Activated CD8-positive, alpha-beta memory T cell treated with anti-CD3 and anti-CD28 coated beads, Interleukin-2, amount 50 U/mL, for 24 hours (primary cell): Measurements from ENCODE around the gene TCTN3.
"Not testable (repeated sequence)": the region's sequence is repeated elsewhere in the genome, so short reads cannot be mapped to it uniquely, and the experiment has no call there.

Experiments
- DNase-seq: peaks from one replicate; pipeline ENCODE4 v3.0.0-alpha.2; 2020; ENCODE audit errors: extremely low read depth

Gene TCTN3, protein sequence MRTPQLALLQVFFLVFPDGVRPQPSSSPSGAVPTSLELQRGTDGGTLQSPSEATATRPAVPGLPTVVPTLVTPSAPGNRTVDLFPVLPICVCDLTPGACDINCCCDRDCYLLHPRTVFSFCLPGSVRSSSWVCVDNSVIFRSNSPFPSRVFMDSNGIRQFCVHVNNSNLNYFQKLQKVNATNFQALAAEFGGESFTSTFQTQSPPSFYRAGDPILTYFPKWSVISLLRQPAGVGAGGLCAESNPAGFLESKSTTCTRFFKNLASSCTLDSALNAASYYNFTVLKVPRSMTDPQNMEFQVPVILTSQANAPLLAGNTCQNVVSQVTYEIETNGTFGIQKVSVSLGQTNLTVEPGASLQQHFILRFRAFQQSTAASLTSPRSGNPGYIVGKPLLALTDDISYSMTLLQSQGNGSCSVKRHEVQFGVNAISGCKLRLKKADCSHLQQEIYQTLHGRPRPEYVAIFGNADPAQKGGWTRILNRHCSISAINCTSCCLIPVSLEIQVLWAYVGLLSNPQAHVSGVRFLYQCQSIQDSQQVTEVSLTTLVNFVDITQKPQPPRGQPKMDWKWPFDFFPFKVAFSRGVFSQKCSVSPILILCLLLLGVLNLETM

DNA sequence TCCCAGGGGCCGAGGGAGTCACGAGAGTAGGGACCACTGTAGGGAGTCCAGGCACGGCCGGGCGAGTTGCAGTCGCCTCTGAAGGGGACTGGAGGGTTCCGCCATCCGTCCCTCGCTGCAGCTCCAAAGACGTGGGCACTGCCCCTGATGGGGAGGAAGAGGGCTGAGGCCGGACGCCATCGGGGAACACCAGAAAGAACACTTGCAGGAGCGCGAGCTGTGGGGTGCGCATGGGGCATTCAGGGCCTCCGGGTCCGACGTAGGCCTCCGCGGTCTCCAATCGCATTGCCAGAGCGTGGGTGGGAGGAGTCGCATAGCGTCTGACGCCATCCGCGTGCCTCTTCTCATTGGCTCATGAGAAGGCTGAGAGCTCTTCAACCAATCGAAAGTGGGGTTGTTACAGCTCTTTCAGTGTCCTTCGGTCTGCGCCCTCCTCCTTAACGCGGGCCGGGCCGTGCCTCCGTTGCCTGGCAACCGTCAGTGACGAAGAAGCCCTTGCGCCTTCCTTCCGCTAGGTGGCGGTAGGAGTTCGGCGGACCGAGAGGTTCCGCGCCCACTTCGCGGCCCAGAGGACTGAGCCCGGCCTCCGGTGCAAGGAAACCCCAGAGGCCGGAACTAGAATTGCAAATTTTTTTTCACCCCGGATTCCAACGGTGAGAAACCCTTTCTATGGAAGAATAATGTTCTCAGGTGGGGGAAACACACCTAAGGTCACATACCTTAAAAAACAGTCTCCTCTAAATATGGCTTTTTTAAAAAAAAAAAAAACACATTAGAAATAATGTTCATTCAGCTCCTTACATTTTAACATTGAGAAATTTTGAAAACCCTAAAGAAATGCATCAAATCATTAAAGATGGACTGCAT is at the start of gene TCTN3:
TSS of gene TCTN3 (minus strand) at position 260 of the 867 bp plus-strand sequence. CDS start at position 232, 28 bp downstream.
- peak; percentile 92 for DNase-seq

DNA sequence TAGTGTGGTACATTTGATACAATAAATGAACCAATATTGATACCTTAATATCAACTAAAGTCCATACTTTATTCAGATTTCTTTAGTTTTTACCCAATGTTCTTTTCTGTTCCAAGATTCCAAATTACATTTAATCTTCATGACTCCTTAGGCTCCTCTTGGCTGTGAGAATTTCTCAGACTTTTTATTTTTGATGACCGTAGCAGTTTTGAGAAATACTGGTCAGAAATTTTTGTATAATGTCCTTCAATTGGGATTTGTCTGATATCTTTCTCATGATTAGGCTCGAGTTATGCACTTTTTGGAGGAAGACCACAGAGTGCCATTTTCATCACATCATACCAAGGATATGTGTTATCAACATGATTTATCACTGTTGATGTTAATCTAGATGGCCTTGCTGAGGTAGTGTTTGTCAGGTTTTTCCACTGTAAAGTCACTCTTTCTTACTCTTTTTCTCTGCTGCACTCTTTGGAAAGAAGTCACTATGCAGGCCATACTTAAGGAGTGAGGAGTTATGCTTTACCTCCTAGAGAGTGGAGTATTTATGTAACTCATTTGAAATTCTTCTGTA is 49.3 kb upstream of the TCTN3 start:
- no peak for DNase-seq

DNA sequence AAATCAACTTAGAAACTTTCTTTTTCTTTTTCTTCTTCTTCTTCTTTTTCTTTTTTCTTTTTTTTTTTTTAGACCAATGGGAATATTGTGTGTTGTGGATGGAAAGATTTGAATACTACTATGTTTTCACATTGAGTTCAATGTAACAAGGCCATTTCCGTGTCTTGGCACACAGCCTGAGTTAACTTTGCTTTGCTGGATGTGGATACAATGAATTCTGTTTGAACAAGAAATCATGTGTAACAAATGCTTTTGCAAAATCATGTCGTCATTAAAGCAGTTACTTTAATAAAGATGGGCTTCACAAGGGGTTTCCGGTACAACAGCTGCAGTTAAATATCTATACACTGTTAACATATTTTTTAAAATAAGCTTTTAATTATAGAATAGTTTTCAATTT is 48.8 kb upstream of the TCTN3 start:
- DNase-seq, result no peak

DNA sequence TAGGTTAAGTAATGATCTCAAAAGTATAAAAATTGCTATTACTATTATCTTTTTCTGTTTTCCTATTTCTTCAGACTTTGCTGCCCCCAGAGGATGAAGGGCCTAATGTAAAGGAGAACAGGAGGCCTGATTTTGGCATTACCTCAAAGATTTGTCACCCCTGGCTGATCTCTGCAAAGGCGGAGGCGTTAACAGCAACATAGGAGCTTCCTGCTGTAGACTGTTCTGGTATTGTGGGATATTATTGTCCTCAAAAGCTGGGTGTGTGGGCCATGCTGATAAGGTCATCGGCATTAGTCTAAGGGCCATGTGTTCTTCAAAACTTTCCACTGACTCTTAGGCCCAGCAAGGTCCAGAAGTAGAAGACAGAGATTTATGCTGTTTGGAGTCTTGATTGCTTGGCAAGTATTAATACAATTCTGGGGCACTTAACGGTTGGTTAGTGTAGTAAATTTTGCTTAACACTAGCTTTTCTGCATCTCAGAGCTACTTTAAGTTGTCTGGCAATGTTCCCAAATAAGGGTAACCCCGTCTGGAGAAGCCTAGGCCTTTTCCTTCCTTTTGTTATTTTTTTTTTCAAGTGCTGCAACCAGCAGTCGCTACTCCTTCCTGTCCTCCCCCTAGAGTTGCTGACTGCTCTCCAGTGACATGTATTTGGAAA is 48.2 kb upstream of the TCTN3 start:
- DNase-seq, result no peak

DNA sequence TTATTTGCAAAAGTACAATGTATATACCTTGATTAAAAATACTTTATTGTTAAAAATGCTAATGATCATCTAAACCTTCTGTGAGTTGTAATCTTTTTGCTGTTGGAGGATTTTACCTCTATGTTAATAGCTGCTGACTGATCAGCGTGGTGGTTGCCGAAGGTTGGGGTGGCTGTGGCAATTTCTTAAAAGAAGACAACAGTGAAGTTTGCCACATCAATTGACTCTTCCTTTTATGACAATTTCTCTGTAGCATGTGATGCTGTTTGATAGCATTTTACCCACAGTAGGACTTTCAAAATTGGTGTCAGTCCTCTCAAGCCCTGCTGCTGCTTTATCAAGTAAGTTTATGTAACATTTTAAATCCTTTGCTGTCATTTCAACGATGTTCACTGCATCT is 45.3 kb upstream of the TCTN3 start:
- DNase-seq, result no peak

DNA sequence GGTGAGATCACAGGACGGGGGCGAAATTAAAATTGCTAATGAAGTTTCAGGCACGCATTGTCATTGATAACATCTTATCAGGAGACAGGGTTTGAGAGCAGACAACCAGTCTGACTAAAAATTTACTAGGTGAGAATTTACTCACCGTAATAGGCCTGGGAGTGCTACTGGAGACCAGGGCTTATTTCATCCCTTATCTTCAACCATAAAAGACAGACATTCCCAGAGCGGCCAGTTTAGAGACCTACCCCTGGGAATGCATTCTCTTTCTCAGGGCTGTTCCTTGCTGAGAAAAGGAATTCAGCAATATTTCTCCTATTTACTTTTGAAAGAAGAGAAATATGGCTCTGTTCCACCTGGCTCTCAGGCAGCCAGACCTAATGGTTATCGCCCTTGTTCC is 39.2 kb upstream of the TCTN3 start:
- not testable (repeated sequence) for DNase-seq

DNA sequence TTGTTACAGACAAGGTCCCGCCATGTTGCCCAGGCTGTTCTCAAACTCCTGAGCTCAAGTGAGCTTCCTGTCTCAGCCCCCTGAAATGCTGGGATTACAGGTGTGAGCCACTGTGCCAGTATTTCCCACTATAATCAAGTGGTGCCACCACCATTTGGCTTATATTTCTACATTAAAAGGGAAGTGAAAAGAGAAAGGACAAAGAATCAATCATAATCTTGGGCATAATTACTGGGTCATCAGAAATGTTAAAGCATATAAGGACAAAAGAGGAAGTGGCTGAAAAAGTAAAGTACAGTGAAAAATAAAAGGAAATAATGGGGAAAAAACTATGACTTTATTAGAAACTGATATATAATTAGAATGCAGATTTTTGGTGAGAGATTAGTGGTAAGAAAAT is 36.5 kb upstream of the TCTN3 start:
- DNase-seq, result no peak

DNA sequence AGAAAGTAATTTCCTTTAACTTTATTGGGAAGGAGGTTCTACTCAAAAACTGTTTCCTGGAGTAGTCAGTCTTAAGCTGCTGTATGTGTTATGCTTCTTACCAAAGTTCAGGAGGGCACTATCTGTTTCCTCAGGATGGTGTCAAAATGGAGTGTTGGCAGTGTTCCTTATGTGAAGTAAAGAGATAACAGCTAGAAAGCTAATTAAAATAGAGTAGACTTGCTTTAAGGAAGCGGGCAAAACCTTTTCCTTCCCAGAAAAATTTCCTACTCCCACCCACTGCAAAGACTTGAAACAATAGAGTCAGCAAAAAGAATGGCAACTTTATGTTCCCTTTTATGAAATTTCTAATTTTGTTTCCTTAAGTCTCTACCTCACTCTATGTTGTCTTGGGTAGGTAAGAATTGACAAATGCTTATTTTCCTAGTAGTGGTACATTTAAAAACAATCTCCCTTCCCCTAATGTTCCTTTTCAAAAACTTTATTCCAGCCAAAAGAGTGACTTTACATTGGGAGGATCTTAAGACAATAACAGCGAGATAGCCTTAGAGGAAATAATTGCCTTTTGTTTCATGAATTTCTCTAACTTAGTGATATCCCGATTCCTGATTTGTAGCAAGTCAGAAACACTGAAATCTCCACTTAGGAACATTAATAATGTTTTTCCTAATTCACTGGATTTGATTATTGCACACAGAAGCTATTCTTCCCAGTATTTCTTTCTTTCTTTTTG is 35.8 kb upstream of the TCTN3 start:
- DNase-seq, result no peak

DNA sequence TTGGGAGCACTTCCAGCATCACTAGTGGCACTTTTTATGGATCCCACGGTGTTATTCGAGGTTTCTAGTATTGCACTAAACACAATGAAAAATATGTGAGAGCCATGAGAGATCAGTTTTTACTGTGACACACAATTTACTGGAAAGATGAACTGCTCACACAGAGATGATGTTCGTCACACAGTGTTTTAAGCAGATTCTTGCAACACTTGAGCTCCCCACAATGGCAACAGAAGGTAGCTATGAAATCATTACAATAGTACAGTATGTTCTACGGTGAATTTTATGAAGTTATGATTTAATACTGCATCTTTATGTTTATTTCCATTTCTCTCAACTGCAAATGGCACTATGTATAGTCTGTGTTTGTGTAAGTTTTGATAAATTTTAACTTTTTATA is 34.8 kb upstream of the TCTN3 start:
- no peak for DNase-seq

DNA sequence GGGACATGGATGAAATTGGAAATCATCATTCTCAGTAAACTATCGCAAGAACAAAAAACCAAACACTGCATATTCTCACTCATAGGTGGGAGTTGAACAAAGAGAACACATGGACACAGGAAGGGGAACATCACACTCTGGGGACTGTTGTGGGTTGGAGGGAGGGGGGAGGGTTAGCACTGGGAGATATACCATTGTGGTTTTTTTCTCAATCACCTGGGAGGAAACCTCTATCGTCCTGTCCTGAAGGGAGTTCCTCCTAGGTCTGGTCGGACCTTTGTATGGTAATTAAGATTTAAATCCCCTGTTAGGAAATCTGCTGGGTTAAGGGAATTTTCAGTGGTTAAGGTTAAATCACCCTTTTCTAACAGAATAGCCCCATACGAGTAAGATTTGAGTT is 28.8 kb upstream of the TCTN3 start:
- DNase-seq, result not testable (repeated sequence)

DNA sequence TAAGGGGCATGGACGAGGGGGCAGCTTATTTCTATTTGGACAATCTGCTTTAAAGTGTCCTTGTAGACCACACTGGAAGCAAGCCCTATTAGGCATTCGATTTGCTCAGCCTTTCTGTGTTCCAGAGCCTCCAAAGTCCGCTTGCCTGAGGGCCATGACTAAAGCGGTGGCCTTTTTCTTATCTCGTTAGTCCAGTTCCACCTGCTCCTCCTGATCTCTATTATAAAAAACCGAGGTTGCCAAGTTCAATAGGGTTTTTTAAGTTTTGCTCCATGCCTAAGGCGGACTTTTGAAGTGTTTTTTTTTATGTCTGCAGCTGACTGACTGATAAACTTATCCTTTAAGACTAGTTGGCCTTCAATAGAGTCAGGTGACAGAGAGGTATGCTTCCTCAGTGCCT is 27.0 kb upstream of the TCTN3 start:
- not testable (repeated sequence) for DNase-seq

DNA sequence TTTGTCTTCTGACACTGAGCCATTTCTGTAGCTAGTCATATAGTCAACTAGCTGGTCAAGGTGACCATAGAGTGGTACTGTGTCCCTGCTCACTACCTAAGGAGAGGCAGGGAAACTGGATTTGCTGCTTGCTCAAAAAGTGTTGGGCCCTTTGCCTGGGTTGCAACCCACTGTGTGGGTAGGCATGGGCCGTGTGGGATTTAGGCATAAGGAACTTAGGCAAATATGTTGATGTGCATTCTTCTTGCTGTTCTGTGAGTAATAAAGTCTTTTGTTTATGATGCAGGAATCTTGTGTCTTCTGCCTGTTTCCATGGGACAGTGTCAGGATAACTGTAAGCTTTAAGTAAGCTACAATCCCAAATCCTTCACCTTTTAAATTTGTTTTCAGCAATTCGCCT is 23.1 kb upstream of the TCTN3 start:
- no peak for DNase-seq

DNA sequence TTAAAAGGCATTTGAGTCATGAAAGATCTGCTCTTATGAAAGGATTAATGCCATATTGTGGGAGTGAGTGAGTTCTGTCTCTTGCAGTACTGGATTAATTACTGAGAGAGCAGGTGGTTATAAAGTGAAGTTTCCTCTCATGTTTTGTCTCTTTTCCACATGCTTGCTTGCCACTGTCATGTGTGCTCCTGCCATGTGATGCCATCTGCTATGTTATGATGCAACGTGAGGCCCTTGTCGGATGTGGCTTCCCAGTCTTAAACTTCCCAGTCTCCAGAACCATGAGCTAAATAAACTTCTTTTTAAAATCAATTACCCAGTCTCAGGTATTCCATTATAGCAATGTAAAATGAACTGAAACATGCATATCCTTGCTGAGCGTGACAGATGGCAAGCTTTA is 22.7 kb upstream of the TCTN3 start:
- no peak for DNase-seq

DNA sequence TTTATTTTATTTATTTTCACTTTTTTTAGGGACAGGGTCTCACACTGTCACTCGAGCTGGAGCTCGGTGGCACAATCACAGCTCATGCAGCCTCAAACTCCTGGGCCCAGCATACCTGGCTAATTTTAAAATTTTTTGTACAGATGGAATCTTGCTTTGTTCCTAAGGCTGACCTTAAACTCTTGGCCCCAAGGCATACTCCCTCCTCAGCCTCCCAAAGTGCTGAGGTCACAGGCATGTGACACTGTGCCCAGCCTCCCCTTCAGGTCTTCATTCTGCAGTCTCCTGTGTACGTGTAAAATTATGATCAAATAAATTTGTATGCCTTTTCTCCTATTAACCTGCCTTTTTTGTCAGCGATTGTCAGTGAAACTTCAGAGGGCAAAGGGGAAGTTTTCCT is 17.8 kb upstream of the TCTN3 start:
- DNase-seq, result no peak

DNA sequence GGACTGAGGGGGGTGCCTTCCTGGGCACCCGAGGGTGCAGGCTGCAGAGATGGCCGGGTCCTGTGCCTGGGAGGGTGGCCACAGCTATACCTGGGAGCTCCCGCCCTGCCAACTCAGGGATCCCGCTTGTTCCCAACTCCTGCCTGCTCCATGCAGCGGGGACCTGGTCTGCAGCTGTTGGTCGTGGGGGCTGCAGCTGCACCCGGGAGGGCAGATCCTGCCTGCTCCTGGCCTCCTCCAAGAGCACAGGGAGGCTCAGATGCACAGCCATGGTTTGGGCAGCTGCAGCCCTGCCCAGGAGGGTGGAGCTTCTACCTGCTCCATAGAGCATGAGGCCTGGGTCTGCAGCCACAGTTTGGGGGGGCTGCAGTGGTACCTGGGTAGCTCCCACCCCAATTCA is 13.3 kb upstream of the TCTN3 start:
- DNase-seq, result no peak

DNA sequence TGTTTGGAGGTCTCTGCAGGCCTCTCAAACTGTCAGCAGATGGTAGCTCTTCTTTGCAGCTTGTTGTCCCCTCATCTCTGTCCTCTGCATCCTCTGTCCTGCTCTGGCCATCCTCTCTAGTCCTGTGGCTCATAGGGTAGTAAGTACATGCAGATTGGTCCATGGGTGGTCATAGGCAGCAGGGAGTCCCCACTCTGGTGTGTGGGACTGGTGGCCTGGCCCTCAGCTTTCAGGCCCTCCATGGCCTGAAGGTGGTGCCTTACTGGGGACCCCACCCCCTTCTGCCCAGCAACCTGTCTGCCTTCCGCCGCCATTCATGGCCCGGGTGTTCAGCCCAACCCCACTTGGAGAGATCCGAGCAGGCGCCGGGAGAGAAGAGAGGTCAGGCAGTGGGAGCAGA is 12.8 kb upstream of the TCTN3 start:
- DNase-seq, result no peak

DNA sequence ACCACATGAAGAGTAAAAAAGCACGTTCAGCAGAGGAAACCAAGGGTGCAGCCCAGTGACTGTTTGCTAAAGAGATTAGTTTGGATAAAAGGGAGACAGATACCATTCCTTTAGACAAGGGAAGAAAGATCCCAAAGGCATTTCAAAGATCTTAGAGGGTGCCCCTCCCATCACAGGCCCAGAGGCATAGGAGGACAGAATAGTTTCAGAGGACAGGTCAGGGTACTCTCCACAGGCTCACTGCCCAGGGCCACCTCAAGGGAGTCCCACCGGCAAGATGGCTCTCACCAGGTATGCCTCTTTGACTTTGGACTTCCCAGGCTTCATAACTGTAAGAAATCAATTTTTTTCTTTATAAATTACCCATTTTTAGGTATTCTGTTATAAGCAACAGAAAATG is 4.7 kb upstream of the TCTN3 start:
- no peak for DNase-seq

DNA sequence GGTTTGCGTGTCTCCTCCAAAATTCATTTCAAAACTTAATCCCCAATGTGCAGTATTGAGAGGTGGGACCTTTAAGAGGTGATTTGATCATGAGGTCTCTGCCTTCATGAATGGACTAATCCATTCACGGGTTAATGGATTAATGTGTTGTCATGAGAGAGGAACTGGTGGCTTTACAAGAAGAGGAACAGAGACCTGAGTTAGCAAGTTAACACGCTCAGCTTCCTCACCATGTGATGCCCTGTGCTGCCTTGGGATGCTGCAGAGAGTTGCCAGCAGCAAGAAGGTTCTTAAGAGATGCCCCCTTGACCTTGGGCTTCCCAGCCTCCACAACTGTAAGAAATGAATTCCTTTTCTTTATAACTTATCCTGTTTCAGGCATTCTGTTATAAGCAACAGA is 3.7 kb upstream of the TCTN3 start:
- no peak for DNase-seq

DNA sequence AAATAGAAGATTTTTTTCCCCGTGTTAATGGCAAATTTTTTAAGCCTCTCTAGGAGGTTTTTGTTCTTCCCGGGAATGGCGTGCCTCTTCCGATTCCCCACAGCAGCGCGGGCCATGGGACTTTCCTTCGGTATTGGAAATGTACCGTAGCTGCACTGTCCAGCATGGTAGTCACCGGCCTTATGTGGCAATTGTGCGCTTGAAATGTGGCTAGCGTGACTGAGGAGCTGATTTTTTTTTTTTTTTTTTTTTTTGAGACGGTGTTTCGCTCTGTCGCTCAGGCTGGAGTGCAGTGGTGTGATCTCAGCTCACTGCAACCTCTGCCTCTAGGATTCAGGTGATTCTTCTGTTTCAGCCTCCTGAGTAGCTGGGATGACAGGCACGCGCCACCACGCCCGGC is 938 bp upstream of the TCTN3 start:
- no peak for DNase-seq

DNA sequence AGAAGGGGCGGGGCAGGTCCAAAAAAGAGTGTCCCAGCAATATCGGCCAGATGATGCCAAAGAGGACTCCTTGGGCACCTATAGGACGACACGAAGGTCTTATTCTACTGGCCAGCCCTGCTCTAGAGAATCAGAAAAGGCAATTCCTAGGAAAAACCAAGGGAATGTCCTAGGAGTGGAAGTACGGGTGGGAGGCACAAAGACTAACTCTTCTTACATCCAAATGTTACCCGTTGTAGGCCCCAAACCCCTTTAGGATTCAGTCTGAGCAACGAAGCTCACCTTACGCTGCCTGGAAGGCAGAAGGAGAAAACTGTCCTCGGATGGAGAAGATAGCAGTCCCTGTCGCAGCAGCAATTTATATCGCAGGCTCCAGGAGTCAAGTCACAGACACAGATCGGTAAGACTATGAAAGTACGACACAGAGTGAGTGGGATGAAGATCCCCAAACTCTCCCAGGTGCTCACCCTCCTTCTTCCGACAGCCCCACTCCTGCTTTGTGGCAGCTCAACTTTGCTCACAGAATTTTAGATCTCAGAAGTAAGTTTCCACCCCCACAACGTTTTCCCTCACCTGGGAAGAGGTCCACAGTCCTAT is 558 bp downstream of the TCTN3 start:
- no peak for DNase-seq

DNA sequence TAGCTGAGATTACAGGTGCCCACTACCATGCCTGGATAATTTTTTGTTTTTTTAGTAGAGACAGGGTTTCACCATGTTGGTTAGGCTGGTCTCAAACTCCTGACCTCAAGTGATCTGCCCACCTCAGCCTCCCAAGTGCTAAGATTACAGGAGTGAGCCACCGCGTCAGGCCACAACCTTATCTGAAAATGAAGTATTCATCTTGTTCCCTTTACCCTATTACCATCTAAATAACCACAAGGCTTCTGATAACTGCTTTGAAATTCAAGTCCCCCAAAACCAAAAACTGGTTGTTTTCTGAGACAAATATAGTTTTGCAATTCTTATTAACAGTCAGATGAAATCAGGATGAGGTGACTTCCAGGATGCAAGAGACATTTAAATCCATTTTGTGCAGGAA is 2.4 kb downstream of the TCTN3 start:
- no peak for DNase-seq
